C1 segment of cervical spinal cord (tissue), 14 donors: Measurements from ENCODE around the gene XRCC2.
"Not testable (repeated sequence)": the region's sequence is repeated elsewhere in the genome, so short reads cannot be mapped to it uniquely, and the experiment has no call there.

ENCODE experiments used
- DNase-seq, 14 donors: peaks; one replicate each; lab custom pipeline; 2025; lab: John Stamatoyannopoulos, UW

The XRCC2 gene

DNA sequence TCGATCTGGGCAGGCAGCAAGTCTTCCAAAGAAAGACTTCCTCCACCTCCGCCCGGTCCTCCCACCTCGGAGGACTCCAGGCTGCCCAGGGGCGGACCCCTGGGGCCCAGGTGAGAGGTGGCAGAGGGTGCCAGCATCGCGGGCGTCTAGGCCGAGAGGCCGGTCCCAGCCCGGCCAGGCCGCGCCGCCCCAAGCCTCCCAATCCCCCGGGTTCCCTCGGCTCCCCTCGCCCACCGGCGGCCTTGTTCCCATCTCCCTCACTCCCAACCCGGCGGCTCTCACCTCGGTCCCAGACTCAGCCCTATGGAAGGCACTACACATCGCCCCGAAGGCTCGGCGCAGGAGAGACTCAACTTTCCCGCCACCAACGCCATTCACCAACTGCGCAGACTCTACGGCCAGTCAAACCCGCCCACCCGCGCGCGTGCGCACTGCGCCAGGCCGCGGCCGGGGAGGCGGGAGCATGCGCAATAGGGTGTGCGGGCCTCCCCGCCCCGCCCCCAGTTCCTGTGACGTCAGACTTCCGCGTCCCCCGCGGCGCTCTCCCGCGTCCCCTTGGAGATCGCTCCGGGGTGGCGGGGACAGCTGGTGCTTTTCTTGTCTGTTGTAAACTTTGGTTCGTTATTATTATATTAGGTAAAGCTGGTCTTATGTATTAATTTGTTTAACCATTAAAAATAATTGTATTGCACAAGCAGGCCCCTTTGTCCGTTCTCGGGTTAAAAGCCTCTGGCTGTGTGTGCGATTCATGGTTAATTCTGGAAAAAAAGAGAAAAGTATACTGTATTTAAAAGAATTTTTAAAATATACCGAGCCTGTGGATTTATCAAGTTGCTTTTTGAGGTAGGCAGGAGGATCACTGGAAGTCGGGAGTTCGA is at the start of gene XRCC2:
Gene XRCC2, minus strand, starts transcription at position 383 of the 878 bp plus-strand sequence. Its CDS starts 62 bp downstream, at position 321.
- peak; percentile 70 to 97 (median 86) for DNase-seq

DNA sequence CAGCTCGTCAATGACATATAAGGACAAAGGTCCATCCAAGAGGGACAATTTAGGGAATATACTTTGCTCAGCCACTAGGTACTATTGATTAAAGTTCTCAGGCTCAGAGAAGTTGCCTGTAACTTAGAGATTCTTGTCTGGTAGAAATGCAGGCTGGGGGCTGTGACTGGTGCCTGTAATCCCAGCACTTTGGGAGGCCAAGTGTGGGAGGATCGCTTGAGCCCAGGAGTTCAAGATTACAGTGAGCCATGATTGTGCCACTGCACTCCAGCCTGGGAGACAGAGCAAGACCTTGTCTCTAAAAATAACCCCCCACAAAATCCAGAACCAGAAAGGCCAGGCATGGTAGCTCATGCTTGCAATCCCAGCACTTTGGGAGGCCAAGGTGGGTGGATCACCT is 47.4 kb upstream of the XRCC2 start:
- DNase-seq, result no peak

DNA sequence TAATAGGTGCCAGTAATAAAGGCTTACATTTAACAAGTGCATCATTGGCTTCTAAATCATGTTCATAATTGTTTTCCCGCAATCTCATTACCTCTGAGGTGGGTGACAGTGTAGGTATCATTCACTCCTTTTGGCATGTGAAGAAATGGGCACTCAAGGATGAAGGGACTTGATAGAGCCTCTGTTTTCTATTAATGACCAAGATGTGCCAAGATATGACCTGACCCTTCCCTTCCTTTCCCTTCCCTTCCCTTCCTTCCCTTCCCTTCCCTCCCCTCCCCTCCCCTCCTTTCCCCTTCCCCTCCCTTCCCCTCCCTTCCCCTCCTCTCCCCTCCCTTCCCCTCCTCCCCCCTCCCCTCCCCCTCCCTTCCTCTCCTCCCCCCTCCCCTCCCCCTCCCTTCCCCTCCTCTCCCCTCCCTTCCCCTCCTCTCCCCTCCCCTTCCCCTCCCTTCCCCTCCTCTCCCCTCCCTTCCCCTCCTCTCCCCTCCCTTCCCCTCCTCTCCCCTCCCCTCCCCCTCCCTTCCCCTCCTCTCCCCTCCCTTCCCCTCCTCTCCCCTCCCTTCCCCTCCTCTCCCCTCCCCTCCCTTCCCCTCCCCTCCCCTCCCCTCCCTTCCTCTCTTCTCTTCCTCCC is 36.6 kb upstream of the XRCC2 start:
- not testable (repeated sequence) for DNase-seq

GRCh38 chr7:152711444-152711944 is 35.6 kb upstream of the XRCC2 start:
- DNase-seq, result no peak

- DNase-seq, result no peak
These were observed 34.2 kb upstream of the XRCC2 start for GRCh38 chr7:152710153-152710442.

GRCh38 chr7:152709287-152710152 is 33.6 kb upstream of the XRCC2 start:
- no peak for DNase-seq

DNA sequence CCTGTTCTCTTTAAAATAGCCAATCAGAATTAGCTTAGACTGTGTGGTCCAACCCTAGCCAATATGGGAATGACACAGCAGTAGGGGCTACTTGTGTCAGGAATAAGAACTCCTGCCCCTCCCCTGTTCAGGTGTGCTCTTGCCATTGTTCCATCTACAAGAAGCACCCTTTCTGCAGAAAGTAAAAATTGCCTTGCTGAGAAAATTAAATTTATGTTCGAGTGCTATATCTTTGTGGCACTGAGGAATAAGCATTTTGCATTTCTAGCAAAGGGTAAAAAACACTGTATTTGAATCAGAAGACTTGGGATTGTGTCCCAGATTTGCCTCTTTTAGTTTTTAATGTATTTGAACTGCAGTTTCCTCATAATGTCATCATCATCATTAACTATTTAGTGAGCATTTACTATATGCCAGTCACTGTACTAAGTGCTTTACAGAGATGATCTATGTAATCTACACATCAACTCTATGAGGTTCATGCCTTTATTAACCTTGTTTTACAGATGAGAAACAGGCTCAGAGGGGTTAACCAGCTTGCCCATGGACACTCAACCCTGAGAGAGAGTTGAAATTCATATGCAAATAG is 28.9 kb upstream of the XRCC2 start:
- DNase-seq, result no peak

GRCh38 chr7:152699079-152699478 is 23.1 kb upstream of the XRCC2 start:
- no peak for DNase-seq

- not testable (repeated sequence) for DNase-seq
These were observed 21.5 kb upstream of the XRCC2 start for GRCh38 chr7:152697268-152697974.

DNA sequence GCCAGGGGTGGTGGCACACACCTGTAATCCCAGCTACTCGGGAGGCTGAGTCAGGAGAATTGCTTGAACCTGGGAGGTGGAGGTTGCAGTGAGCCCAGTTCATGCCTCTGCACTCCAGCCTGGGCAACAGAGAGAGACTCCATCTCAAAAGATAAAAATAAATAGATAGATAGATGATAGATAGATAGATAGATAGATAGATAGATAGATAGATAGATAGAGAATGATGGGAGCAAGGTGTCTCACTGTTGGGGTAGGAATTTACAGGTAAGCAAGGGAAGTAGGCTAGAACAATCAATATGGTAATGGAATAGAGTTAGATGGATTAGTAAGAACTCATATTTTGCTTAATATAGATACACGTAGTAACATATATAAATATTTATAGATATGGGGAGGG is 16.3 kb upstream of the XRCC2 start:
- not testable (repeated sequence) for DNase-seq

DNA sequence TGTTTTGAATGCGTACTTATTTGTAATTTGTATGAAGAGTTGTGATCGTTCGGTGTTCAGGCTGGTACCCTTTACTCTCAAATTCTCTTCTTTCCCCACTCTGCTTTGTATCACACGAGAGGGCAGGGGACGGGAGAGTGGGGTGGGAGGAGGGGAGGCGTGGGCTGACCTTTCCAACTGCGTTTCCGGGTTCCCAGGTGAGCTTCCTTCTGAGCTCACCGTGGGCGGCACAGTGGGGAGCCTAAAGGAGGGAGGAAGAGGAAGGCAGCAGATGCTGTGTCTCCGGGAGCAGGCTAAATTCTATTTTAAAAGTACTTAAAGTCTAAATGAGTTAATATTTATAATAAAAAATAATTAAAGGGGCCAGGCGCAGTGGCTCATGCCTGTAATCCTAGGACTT is 7.4 kb upstream of the XRCC2 start:
- DNase-seq, result no peak

DNA sequence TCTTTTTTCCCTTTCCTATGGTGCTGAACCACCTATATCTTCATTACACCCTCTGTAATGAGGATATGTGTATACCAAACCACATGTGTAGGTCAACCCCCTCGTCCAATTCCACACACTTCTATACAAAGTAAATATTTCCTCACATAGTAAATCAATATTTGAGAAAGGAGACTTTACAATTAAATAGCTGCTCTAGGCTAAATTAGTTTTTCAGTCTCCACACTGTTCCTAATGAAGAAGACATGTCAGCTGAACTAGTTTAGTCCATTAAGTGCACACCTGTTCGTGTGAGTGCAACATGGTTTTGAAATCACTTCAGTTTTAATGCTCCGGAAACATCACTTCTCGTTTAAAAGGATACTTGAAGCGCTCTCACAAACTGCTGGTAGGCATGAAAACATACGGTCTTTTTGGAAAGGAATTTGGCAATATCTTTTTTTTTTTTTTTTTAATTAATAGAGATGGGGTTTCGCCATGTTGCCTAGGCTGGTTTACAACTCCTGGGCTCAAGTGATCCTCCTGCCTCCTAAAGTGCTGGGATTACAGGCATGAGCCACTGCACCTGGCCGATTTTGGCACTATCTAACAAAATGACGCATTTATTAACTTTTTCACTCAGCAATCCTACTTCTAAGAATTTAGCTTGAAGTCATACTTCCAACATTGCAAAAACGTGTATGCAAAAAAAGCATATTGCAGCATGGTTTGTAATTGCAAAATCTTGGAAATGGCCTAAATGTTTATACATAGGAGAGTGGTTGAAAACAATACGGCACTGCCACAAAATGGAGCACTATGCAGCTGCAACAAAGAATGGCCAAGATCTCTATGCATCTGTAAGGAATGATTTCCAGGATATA is 2.1 kb upstream of the XRCC2 start:
- no peak for DNase-seq

DNA sequence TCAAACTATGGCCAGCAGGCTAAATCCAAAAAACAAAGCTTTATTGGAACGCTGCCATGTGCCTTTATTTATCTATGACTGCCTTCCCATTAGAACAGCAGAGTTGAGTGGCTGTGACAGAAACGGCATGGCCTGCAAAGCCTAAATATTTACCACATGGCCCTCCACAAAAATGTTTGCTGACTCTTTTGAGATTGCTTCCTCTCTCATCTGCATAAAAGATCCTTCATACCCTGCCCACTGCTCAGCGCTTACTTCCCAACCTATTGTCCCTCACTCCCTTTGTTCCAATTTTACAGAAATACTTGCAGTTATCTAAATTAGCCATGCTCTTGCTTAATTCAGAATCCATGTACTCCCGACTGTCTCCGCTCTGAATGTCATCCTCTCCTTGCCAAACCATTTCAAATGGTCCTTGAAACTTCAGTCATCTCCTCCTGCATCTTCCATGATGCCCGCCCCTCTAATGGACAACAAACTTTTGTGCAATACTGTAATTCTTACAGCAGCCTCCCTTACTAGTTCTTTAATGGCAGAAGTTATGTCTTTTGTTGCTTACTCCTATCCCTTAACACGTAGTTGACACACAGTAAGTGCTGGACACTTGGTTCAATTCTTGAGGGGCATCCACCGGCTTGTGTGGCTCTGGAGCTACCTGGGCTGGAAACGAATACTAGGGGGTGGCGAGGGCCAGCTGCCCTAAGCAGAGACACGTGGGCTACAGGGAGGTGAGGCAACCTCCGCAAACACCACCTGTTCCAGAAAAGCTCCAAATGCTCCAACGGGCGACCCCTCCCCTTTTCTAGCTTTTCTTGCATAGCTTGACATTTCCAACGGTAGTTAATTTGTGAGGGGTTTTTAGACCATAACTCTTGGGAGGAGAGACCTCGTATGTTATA is 832 bp downstream of the XRCC2 start:
- no peak for DNase-seq

GRCh38 chr7:152673897-152674296 is 2.0 kb downstream of the XRCC2 start:
- DNase-seq, result no peak

- no peak for DNase-seq
These were observed 3.3 kb downstream of the XRCC2 start for GRCh38 chr7:152672626-152673025.

DNA sequence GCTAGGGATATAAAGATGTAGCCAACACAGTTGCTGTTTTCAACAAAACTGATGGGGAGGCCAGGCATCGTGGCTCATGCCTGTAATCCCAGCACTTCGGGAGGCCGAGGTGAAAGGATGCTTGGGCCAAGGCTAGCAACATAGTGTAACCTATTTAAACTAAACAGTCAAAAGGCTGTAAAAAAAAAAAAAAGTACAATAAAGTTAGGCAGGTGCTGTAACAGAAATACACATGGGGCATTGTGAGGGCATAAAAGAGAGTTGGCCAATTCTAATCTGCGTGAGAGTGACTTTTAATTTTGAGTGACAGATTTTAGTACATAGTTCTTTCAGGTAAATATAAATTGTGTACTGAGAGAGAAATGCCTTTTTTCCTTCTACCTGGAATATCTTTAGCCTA is 6.2 kb downstream of the XRCC2 start:
- no peak for DNase-seq

DNA sequence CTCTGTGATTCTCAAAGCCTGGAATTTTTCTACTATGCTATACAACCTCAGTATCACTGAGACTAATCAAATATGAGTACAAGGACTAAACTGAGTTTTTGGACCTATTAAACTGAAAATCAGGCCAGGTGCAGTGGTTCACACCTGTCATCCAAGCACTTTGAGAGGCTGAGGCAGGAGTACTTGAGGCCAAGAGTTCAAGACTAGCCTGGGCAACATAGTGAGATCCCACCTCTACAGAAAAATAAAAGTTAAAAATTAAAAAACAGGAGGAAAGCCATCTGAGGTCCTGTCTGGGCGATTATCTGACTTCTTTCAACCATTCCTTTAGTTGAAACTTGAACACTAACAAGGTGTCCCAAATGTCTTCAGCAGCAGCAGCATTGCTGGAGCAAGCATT is 7.0 kb downstream of the XRCC2 start:
- no peak for DNase-seq

GRCh38 chr7:152667958-152668357 is 8.0 kb downstream of the XRCC2 start:
- DNase-seq, result no peak

GRCh38 chr7:152666078-152666477 is 9.9 kb downstream of the XRCC2 start:
- no peak for DNase-seq
